Activated gamma-delta T cell treated with Interleukin-2 at 50 U/mL for 16 hours (primary cell): ENCODE results near the gene PPIP5K1.
"Not testable (repeated sequence)": the region's sequence is repeated elsewhere in the genome, so short reads cannot be mapped to it uniquely, and the experiment has no call there.

Experiments
- DNase-seq: peaks from one replicate; pipeline ENCODE4 v3.0.0-alpha.2; 2020

PPIP5K1 gene

GRCh38 chr15:43589778-43590466 is at the start of gene PPIP5K1:
PPIP5K1 (minus strand) TSS chr15:43590208; CDS start chr15:43584504, 5,704 bp downstream.
- not testable (repeated sequence) for DNase-seq

DNA sequence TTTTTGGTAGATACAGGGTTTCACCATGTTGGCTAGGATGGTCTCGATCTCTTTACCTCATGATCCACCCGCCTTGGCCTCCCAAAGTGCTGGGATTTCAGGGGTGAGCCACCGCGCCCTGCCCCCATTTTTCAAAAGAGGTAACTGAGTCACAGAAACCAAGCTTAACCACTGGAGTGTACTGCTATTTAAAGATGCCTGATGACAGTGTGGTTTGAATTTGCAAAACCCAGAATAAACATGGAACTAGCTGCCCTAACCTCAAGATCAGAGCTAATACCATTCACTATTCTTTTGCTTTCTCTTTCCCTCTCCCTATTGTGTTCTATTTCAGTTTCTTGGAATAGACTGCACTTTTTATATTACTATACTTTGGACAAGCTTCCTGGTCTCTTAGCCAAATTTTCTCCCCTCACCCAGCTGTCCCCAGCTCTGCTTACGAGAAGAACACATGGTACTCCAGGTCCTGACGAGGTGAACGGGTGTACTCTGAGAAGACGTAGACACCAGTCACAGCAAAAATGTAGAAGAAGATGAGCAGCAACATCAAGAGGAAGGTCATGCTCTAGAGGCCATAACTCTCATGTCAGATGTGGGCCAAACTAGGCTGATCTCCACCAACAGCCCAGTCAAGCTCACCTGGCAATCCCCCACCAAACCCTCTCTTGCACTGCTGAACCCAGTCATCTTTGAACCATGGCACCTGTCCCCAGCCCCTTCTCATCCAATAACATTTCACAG is 48.6 kb upstream of the PPIP5K1 start:
- not testable (repeated sequence) for DNase-seq

- DNase-seq: not testable (repeated sequence)
These were observed 36.9 kb upstream of the PPIP5K1 start for GRCh38 chr15:43626937-43627336.

GRCh38 chr15:43625106-43625505 is 35.1 kb upstream of the PPIP5K1 start:
- DNase-seq: no peak

DNA sequence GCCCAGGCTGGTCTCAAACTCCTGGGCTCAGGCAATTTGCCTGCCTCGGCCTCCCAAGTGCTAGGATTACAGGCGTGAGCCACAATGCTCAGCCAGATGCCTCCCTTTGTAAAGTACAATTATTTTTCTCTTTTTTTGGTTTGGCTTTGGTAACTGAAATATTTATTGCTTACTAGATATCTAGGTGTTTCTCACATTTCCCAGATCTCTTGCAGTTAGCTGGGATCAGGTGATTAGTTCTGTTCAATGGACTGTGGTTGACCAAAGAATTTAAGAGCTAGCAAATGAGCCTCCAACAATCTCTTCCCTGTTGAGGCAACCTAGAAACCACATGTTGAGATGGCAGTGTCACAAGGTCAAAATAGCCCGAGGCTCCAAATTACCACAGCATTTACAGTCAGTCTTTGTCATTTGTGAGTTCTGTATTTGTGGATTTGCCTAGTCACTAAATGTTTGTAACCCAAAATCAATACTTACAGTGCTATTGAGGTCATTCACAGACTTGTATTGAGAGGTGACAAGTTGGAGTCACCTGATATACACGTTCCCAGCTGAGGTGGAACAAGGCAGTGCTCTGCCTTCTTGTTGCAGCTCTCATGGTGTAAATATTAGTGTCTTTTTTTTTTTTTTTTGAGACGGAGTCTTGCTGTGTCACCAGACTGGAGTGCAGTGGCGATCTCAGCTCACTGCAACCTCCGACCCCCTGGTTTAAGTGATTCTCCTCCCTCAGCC is 32.2 kb upstream of the PPIP5K1 start:
- not testable (repeated sequence) for DNase-seq

- not testable (repeated sequence) for DNase-seq
These were observed 28.7 kb upstream of the PPIP5K1 start, which contains the start of gene STRC for GRCh38 chr15:43618700-43619099. STRC (minus strand) TSS chr15:43618800; CDS start chr15:43618722, 78 bp downstream.

DNA sequence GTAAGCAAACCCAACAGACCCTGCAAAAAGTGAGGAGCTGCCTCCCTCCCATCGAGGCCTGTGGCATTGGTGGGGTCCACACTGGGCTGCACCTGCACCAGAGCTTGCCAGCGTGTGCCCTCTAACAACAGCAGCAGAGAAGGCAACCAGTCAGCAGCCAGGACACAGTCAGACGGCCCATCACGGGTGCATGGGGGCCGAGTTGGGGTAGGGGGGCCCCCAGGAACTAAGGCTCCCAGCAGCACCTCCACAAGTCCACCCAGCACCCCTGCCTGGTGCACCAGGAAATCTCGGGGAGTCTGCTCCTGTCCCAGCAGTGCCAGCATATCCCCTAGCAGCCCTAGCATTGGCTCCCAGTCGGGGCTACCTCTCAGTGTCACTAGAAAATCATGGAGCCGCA is 27.7 kb upstream of the PPIP5K1 start:
- DNase-seq: not testable (repeated sequence)

DNA sequence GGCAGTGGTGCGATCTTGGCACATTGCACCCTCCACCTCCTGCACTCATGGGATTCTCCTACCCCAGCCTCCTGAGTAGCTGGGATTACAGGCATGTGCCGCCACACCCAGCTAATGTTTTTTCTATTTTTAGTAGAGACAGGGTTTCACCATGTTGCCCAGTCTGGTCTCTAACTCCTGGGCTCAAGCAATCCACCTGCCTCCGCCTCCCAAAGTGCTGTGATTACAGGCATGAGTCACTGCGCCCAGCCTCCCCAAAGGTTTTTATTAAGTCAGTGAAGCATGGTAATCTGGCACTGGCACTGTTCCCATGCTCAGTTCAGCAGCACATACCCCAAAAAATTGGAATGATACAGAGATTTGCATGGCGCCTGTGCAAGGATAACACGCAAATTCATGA is 12.2 kb upstream of the PPIP5K1 start:
- DNase-seq: not testable (repeated sequence)

DNA sequence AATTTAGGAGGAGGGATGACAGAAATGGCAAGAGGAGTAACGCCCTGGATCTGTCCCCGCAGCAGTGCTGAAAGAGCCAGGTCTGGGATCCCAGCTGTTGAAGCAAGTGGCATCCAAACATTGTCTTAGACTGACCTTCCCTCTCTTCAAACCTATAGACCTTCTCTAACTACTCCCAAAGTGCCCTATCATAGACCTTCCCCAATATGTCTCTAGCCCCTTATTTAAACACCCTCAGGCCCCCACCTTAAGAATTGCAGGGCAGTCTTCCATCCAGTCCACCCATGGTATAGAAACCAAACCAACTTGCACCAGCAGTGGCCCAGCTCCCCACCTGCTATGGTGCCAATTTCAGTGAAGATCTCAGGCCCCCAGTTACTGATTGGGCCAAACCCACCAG is 10.2 kb upstream of the PPIP5K1 start:
- DNase-seq: not testable (repeated sequence)

GRCh38 chr15:43599131-43599530 is 9.1 kb upstream of the PPIP5K1 start:
- not testable (repeated sequence) for DNase-seq

DNA sequence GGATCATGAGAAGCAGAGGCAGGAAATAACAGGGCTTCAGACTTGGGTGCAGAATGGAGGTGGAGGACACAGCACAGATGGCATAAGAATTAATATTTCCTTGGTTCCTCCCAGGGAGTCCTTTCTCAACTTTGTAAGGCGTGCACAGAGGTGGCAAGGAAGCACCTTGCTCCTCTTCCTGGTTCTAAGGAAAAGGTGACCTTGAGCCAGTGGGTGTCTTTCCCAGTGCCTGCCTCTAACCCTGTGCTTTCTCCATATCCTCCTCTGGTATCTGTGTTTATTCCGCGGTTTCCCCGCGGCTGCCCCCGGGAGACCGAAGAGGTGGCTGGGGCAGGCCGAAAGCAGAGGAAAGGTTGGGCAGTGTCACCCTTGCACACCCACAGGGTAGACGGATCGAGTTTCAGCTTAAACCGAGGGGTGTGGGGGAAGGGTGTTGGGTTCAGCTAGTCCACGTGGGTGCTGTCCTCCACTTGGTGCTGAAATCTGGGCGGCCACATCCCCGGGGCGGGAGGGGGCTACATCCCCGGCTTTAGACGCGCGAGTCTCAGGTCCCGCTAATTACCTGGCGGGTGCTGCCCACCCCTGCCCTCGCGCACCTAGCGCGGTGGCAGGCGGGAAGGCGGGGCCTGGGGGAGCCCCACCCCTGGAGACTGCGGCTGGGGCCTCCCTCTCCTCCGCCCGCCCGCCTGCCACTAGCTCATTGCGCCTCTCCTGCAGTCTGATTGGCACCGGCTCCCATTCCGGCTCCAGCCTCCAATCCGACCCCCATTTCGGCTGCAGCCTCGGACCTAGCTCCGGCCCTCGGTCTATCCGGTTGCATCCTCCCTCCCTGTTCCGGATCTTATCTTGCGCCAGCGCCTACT is 3.6 kb upstream of the PPIP5K1 start, which contains the start of gene CKMT1B:
Gene CKMT1B (plus strand): TSS at position 700 of the 863 bp plus-strand sequence. CDS start 192 bp downstream, outside the sequence.
- DNase-seq: not testable (repeated sequence)

DNA sequence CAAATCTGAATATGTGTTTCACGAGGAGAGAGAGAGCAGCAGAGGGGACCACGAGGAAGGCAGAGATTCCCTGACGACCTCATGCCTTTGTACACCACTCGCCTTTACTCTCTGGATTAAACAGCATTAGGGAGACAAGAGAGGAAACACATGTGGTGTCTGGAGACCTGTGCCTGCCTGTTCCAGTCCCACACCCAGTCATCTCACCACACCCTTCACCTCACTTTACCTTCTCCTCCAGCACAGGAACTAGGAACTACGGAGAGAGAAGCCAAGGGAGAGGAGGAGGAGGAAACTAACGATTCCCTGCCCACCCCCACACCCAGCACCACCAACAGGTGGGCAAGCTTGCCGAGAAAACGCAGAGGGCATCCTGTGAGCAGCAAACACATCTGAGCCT is 2.8 kb upstream of the PPIP5K1 start:
- not testable (repeated sequence) for DNase-seq

DNA sequence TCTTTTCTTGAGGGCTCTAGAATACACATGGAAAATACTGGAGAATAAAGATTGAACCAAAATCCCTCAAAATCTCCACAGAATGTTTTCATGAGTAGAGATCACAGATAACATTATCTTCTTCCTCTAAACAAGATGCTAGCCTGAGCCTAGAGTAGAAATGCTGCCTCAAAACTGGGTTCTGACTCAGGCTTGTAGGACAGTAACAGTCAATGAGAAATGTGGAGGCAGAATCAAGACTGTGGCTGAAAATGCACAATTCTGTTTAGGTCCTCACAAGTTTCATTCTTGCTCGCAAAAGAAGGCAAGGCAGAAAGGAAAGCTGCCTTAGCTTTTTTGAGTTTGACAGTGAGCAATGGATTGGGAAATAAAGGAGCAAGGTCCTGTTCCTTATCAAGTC is 15.4 kb downstream of the PPIP5K1 start:
- DNase-seq: not testable (repeated sequence)

DNA sequence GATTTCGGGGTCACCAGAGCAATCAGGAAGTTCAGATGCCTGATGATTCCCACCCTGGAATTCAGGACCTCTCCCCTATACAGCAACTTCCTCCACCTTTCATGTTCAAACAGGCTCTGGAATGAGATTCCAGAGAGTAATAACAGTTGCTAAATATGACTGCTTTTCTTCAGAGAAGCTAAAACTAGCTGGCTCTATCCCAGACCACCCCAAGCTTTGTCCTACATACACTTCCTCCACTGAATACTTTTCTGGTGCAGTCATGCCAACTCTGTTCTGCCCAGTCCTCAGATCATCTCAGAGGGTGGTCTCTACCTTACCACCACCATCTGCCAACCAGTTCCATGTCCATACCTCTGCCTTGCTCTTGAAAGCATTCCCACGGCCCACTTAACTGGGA is 23.4 kb downstream of the PPIP5K1 start:
- DNase-seq: not testable (repeated sequence)

- not testable (repeated sequence) for DNase-seq
These were observed 26.2 kb downstream of the PPIP5K1 start for GRCh38 chr15:43563793-43564192.

GRCh38 chr15:43562753-43563152 is 27.3 kb downstream of the PPIP5K1 start:
- DNase-seq: not testable (repeated sequence)

GRCh38 chr15:43552986-43553385 is 37.0 kb downstream of the PPIP5K1 start:
- no peak for DNase-seq

DNA sequence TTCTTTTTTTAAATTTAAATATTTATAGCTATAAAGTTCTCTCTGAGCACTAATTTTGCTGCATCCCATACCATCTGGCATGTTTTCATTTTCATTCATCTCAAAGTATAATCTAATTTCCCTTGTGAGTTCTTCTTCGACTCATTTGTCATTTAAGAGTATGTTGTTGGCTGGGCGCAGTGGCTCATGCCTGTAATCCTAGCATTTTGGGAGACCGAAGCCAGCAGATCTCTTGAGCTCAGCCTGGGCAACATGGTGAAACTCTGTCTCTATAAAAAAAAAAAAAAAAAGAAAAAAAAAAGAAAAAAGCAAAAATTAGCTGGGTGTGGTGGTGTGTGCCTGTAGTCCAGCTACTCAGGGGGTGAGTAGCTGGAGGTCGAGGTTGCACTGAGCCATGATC is 37.8 kb downstream of the PPIP5K1 start:
- DNase-seq: no peak

DNA sequence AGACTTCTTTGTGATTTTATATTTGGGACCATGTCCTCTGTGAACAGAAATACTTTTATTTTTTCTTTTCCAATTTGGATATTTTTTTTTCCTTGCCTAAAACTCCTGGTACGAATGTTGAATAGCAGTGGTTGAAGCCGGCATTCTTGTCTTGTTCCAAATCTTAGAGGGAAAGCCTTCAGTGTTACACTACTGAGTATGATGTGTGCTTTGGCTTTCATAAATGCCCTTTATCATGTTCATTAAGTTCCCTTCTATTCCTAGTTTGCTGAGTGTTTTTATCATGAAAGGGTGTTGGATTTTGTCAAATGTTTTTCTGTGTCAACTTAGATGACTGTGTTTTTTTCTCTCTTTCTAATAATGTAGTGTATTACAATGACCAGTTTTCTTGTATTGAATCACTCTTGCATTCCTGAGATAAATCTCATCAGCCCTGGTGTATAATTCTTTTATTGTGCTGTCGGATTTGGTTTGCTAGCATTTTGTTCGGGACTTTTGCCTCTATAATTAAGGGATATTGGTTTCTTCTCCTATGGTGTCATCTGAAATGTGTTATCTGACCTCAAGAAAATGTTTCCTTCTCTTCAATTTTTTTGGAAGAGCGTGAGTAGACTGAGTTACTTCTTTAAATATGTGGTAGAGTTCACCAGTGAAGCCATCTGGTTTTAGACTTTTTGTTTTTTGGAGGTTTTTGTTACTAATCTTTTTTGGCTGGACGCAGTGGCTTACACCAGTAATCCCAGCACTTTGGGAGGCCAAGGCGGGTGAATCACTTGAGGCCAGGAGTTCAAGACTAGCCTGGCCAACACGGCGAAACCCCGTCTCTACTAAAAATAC is 39.3 kb downstream of the PPIP5K1 start:
- DNase-seq: no peak

DNA sequence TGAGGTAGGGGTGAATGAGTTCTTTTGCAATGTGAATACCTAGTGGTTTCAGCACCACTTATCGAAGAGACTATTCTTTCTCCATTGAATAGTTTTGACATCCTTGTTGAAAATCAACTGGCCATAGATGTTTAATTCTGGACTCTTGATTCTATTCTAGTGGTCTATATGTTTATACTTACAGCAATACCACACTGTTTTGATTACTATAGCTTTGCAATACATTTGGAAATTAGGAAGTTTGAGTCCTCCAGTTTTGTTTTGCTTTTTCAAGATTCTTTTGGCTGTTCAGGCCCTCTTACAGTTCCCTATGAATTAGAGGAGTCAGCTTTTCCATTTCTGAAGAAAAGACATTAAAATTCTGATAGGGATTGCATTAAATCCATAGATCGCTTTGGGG is 42.5 kb downstream of the PPIP5K1 start:
- no peak for DNase-seq

DNA sequence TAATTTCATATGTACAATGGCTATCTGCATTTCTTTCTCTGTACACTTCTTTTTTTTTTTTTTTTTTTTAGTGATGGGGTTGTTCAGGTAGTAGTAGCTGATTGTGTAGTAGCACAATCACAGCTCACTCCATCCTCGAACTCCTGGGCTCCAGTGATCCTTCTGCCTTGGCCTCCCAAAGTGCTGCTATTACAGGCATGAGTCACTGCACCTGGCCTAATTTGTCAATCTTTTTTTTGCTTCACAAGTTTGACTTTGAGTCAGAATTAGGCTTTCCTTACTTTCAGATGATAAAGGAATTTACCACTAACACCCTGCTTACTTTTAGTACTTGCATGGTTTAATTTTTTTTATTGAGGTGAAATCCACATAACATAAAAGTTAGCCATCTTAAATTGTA is 44.6 kb downstream of the PPIP5K1 start:
- no peak for DNase-seq
